CD1c-positive myeloid dendritic cell (primary cell): ENCODE results near the gene GRIN1.

Experiments used
- DNase-seq: peaks from one replicate; pipeline ENCODE4 v3.0.0-alpha.2; 2016; ENCODE audit errors: extremely low spot score

The GRIN1 gene

DNA sequence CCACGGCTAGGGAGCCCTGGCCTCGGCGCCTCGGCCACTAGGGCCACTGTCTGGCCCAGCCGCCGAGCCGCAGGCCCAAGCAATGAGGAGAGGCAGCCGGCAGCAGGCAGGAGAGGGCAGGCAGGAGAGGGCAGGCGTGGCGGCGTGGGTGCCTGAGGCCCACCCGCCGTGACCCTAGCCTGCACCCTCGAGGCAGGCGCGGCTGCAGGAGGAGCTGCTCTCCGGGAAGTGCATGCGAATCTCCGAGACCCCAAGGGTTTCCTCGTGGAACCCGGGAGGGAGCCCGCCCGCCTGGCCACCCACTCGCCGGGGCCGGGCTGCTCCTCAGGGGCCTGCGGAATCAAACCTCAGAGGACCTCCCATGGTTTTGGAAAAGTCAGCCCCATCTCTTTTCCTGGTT is 9.3 kb downstream of the GRIN1 start:
- DNase-seq = no peak

DNA sequence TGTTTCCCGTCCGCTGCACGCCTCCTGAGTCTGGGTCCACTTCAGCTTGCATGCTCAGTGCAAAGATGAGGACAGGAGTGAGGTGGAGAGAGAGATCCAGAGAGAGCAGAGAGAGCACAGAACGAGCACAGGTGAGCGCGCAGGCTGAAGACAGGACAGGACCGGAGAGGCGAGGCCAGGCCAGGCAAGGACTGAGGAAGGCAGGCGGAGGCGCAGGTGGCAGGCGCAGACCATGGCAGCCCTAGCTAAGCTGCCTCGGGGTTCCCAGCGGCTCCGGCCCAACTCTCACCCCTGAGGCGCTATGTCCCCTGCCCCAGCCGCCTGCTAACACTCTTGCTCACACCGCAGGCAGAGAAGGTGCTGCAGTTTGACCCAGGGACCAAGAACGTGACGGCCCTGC is 9.7 kb downstream of the GRIN1 start:
- DNase-seq = no peak

DNA sequence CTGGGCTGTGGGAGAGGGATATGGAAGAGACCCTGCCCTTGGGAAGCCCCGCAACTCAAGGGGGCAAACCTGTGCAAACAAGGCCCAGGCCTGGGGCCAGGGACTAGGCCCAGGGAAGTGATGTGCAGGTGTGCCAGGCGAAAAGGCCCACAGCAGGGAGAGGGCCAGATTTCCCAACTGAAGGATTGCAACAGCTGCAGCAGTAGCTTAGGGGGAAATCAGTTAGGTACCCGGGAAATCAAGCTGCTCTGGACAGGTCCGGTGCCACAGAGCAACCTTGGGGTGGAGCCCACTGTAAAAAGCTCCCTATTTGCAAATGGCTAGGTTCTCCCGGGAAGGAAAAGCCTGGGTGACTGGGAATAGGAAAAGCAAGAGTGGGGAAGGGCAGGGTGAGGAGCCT is 10.4 kb downstream of the GRIN1 start:
- no peak for DNase-seq

DNA sequence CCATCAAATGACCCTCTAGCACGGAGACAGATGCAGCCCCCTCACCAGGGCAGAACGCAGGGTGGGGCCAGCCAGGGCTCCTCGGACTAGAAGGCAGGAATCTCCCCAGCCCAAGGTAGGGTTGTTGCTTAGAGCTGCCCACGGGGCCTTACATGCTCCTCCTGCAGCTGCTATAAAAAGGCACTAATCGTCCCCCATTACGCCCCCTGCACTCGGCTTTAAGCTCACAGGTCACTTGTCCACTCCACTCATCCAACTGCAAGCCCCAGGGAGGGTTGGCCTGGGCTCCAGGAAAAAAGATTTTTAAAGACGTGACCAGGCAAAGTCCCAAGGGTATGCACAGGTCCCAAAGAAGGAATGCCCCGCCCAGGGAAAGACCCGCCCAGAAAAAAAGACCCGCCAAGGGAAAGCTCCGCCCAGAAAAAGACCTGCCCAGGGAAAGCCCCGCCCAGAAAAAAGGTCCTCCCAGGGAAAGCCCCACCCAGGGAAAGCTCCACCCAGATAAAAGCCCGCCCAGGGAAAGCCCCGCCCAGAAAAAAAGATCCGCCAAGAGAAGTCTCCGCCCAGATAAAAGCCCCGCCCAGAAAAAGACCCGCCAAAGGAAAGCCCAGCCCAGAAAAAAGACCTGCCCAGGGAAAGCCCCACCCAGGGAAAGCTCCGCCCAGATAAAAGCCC is 11.1 kb downstream of the GRIN1 start:
- DNase-seq = no peak

DNA sequence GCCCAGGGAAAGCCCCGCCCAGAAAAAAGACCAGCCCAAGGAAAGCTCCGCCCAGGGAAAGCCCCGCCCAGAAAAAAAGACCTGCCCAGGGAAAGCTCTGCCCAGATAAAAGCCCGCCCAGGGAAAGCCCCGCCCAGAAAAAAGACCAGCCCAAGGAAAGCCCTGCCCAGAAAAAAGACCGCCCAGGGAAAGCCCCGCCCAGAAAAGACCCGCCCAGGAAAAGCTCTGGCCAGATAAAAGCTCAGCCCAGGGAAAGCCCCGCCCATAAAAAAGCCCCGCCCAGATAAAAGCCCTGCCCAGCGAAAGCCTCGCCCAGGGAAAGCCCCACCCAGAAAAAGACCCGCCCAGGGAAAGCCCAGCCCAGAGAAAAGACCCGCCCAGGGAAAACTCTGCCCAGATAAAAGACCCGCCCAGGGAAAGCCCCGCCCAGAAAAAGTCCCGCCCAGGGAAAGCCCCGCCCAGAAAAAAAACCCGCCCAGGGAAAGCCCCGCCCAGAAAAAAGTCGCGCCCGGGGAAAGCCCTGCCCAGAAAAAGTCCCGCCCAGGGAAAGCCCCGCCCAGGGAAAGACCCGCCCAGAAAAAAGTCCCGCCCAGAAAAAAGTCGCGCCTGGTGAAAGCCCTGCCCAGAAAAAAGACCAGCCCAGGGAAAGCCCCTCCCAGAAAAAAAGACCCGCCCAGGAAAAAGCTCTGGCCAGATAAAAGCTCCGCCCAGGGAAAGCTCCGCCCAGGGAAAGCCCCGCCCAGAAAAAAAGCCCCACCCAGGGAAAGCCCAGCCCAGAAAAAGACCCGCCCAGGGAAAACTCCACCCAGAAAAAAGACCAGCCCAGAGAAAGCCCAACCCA is 11.9 kb downstream of the GRIN1 start:
- peak; percentile 67 for DNase-seq

DNA sequence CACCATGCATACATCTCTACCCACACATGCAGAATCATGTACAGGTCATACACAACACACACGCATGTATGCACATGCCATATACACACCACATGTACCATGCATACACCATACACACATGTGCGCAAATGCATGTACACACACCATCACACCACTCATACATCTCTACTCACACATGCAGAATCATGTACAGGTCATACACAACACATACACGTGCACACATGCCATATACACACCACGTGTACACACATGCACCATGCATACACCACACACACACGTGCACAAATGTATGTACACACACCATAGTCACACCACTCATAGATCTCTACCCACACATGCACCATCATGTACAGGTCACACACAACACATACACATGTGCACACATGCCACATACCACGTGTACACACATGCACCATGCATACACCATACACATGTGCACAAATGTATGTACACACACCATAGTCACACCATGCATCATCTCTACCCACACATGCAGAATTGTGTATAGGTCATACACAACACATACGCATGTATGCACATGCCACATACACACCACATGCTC is 14.0 kb downstream of the GRIN1 start:
- DNase-seq = no peak

DNA sequence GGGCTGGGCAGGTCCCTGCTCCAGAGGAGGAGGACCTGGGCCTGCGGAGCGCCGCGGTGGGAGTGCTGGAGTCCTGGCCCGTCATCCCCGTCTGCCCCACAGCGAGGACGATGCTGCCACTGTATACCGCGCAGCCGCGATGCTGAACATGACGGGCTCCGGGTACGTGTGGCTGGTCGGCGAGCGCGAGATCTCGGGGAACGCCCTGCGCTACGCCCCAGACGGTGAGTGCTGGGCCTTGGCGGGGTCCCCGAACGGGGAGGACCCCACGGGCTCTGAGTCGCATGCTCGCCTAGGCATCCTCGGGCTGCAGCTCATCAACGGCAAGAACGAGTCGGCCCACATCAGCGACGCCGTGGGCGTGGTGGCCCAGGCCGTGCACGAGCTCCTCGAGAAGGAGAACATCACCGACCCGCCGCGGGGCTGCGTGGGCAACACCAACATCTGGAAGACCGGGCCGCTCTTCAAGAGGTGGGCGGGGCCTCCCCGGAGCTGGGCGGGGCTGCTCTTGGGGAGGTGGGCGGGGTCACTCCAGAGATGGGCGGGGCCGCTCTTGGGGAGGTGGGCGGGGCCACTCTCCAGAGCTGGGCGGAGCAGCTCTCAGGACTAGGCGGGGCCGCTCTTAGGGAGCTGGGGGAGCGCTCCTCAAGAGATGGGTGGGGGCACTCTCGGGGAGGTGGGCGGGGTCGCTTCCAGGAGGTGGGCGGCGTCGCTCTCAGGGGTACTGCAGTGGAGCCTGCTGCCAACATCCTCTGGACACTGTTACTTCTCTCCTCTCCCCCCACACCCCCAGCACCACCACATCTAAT is 17.8 kb downstream of the GRIN1 start:
- peak; percentile 88 for DNase-seq

DNA sequence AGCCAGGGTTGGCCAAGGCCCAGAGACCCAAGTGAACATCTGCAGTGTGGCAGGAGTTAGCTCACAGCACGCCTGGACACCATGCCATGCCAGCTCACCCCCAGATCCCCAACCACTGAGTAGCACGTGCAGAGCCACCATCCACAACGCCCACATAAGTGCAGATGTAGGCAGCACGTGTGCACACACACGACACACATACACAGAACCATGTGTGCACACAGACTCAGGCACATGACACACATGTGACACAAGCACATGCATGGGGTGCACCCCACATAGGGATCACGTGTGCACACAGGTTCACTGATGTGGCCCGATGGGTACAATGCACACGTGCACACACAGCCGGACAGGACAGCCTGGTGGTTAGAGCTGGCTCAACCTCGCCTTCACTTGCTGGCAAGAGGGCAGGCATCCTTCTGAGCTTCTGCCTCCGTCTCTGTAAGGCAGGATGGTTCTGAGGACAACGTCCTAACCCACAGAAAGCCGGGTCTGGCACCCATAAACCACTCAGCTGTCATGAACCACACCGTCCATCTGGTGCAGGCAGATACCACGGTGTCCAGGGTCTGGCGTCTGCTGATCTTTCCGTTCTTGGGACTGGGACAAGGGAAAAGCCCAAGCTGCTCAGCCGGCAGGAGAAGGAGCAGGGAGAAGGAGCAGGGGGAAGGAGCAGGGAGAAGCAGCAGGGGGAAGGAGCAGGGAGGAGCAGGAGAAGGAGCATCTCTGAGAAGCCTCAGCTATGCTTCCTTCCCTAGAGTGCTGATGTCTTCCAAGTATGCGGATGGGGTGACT is 18.9 kb downstream of the GRIN1 start:
- DNase-seq = no peak

DNA sequence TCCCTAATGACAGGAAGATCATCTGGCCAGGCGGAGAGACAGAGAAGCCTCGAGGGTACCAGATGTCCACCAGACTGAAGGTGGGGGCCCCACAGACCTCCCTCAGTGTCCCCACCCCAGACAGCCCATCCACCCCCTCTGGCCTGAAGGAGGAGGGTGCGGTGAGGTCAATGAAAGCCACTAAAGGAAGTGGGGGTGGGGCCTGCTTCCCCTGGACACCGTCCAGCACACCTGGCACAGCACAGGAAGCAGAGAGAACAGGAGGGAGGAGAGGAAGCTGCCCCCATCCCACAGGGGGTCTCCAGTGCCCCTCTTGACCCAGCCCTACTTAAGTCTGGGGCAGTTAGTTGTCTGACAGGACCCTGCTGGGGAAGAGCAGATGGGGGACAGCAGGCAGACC is 19.7 kb downstream of the GRIN1 start:
- no peak for DNase-seq

DNA sequence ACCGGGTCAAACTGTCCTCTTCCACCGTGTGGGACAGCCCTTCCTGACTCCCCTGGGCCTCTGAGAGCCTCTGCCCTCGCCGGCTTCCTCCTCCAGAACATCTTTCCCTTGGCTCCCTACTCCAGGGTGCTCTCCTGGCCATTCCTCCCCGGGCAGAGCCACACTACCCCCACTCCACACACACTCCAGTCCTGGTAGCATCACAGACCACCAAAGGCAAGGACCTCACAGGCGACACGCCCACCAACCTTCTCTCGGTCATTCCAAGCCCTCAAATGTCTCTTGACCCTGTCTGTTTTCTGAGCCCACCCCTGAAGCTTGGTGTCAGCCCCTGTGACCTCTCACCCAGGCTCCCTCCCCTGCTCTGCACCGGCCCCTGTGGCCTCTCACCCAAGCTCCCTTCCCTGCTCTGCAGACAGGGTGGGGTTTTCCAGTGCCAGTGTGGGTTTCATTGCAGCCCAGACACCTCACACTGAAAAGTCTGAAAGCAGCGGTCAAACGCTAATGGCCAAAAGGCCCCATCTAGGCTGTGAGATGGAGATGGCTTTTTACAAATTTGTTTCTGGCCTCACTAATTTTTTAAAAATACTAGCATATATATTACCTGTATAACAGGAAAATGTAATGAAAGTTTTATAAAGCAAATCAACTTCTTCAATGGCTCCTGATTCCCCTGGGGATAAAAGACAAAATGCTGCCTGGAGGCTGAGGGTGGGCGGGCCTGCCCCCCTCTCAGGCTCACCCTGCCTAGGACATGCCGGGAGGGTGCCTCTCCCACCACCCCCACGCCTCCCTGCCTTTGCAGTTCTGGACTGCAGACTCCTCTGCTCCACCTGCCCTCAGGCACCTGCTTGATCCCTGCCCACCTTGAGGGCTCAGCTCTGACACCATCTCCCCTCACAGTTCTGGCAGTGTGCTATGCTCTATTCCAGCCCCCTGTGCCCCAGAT is 20.4 kb downstream of the GRIN1 start:
- DNase-seq = no peak

DNA sequence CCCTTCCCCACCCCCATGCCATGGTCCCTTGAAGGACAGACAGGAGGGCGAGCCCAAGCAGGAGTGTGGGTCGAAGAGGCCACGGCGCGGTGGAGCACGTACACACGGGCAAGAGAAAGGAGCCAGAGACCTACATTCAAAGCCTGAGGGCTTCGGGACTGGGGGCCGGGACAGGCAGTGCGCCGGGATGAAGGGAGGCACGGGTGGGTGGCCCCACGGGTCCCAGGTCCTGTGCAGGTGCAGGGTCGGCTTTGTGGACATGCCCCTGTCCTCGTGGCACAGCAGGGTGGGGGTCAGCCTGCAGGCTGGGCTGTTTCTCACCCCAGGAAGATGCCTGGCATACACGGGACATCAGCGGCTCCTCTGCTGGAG is 21.1 kb downstream of the GRIN1 start:
- DNase-seq = no peak

DNA sequence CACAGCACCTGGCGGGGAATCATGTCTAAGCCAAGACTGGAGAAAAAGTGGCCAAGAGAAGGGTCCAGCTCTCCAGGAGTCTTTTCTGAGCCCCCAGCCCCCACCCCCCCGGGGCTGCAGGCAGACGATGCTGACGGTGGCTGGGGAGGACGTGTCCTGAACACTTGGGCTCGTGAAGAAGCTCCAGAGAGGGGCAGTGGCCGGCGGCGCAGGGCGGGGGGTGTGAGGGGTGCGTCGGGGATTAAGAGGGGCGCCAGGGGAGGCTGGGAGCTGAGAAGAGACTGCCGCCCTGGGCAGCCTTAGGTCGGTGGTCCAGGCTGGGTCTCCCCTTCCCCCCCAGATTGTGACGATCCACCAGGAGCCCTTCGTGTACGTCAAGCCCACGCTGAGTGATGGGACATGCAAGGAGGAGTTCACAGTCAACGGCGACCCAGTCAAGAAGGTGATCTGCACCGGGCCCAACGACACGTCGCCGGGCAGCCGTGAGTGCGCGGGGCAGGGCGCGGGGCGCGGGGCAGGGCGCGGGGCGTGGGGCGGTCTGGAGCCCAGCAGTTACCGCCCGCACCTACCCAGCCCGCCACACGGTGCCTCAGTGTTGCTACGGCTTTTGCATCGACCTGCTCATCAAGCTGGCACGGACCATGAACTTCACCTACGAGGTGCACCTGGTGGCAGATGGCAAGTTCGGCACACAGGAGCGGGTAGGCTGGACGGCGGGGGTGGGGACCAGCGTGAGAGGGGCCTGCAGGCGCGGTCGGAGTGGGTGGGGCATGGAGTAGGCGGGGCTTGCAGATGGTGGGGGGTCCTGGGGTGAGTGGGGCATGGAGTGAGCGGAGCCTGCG is 22.0 kb downstream of the GRIN1 start:
- DNase-seq = no peak

DNA sequence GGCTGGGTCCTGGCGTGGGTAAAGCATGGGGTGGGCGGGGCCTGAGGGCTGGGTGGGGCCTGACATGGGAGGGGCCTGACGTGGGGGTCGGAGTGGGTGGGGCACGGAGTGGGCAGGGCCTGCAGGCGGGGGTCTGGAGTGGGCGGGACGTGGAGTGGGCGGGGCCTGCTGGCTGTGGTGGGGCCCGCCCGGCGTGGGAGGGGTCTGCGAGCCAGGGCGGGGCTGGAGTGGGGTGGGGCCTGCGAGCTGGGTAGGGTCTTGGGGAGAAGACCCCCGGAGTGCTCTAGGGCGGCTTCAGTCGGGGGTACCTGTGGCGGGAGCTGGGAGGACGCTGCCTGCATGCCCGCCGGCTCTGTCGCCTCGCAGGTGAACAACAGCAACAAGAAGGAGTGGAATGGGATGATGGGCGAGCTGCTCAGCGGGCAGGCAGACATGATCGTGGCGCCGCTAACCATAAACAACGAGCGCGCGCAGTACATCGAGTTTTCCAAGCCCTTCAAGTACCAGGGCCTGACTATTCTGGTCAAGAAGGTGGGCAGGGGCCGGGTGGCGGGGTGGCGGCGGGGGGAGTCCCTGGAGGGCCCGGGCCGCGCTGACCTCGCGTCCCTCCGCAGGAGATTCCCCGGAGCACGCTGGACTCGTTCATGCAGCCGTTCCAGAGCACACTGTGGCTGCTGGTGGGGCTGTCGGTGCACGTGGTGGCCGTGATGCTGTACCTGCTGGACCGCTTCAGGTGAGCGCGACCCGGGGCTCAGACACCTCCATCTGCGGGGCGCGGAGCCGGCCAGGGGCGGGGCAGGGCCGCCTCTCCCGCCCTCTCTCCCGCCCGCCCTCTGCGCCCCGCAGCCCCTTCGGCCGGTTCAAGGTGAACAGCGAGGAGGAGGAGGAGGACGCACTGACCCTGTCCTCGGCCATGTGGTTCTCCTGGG is 22.9 kb downstream of the GRIN1 start:
- DNase-seq = no peak

DNA sequence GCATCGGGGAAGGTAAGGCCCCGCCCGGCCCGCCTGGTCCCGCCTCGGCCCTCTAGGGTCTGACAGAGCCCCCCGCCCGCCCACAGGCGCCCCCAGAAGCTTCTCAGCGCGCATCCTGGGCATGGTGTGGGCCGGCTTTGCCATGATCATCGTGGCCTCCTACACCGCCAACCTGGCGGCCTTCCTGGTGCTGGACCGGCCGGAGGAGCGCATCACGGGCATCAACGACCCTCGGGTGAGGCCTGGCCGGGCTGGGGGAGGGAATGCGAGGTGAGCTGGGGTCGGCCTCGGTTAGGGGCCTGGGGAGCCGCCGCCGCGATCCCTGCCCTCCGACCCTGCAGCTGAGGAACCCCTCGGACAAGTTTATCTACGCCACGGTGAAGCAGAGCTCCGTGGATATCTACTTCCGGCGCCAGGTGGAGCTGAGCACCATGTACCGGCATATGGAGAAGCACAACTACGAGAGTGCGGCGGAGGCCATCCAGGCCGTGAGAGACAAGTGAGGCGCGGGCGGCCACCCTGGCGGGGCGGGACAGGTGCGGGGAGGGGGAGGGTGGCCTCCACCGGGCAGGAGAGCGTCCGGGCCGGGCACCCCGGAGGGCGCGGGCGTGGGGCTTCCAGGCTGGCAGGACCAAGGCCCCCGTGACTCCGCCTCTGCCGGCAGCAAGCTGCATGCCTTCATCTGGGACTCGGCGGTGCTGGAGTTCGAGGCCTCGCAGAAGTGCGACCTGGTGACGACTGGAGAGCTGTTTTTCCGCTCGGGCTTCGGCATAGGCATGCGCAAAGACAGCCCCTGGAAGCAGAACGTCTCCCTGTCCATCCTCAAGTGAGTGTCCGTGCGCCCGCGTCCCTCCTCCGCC is 23.8 kb downstream of the GRIN1 start:
- DNase-seq = peak; percentile 21

DNA sequence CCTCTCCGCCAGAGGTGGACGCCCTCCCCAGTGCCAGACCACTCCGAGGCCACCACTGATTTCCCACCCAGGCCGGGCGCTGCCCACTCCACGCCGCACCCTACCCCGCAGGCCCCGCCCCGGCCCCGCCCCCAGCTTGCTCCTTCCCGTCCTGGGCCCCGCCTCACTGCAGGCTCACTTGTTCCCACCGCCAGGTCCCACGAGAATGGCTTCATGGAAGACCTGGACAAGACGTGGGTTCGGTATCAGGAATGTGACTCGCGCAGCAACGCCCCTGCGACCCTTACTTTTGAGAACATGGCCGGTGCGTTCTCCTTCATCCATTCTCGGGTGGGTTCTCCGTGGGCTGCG is 24.4 kb downstream of the GRIN1 start:
- DNase-seq = peak; percentile 20

DNA sequence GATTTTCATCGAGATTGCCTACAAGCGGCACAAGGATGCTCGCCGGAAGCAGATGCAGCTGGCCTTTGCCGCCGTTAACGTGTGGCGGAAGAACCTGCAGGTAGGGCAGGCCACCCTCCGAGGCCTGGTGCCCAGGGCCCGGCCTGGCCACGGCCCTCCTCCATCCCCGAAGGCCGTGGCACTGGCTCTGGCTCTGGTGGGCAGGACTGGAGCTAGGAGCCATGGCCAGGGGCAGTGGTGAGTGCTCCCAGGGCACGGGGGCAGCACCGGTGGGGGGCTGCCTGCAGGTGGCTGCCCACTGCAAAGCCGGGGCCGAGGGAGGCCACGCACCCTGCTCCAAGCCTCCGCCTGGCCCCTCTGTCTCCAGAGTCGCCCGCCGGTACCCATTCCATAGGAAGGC is 24.9 kb downstream of the GRIN1 start:
- no peak for DNase-seq
